H9 (cell line): Measurements from ENCODE around the gene NPC1. TPM values are rescaled to one million over a fixed set of nuclear protein-coding genes. Genes with fewer than 3 reads are reported as not detected.
A peak's percentile ranks its signal among the peaks of the same experiment; 100 is the strongest.

Experiments used
- DNase-seq: peaks from one replicate; pipeline ENCODE4 v3.0.0-alpha.2; 2017
- H2AFZ ChIP-seq: one replicate; pipeline ENCODE4 v1.6.1; 2013; ENCODE audit warnings: mild to moderate bottlenecking, low read length, control low read depth, moderate library complexity
- H2AK5ac ChIP-seq: 2 replicates; pipeline ENCODE4 v1.6.1; 2013; ENCODE audit warnings: low read length, control low read depth, mixed read lengths; ENCODE audit not compliant: insufficient read length
- H2BK120ac ChIP-seq: one replicate; pipeline ENCODE4 v1.6.1; 2013; ENCODE audit warnings: low read depth, mild to moderate bottlenecking, low read length, control low read depth, inconsistent platforms; ENCODE audit not compliant: poor library complexity, severe bottlenecking
- H2BK12ac ChIP-seq: 2 replicates; pipeline ENCODE4 v1.6.1; 2013; ENCODE audit warnings: low read length, control low read depth, mixed read lengths, low read depth; ENCODE audit not compliant: insufficient read length
- H2BK15ac ChIP-seq: 2 replicates; pipeline ENCODE4 v1.6.1; 2013; ENCODE audit warnings: low read depth, low read length, control low read depth
- H2BK20ac ChIP-seq: one replicate; pipeline ENCODE4 v1.6.1; 2013; ENCODE audit warnings: low read depth, mild to moderate bottlenecking, low read length, control low read depth, inconsistent platforms; ENCODE audit not compliant: poor library complexity, severe bottlenecking
- H2BK5ac ChIP-seq: 2 replicates; pipeline ENCODE4 v1.6.1; 2013; ENCODE audit warnings: low read length, control low read depth, mixed read lengths; ENCODE audit not compliant: insufficient read length
- H3K14ac ChIP-seq: 2 replicates; pipeline ENCODE4 v1.6.1; 2013; ENCODE audit warnings: low read length, control low read depth; ENCODE audit not compliant: insufficient read depth
- H3K18ac ChIP-seq: 2 replicates; pipeline ENCODE4 v1.6.1; 2013; ENCODE audit warnings: low read depth, mild to moderate bottlenecking, mixed read lengths, low read length, control low read depth; ENCODE audit not compliant: insufficient read length
- H3K23ac ChIP-seq: 2 replicates; pipeline ENCODE4 v1.6.1; 2013; ENCODE audit warnings: low read length, control low read depth, mixed read lengths, low read depth; ENCODE audit not compliant: insufficient read length
- H3K23me2 ChIP-seq: 2 replicates; pipeline ENCODE4 v1.6.1; 2013; ENCODE audit warnings: low read depth, mild to moderate bottlenecking, mixed read lengths, low read length, control low read depth; ENCODE audit not compliant: insufficient read length, poor library complexity, severe bottlenecking
- H3K27ac ChIP-seq: 2 replicates; pipeline ENCODE4 v1.5.1; 2013; ENCODE audit warnings: low read length, control low read depth, mixed read lengths, low read depth; ENCODE audit not compliant: insufficient read length
- H3K27me3 ChIP-seq: 2 replicates; pipeline ENCODE4 v1.6.1; 2013; ENCODE audit warnings: low read length, control low read depth, inconsistent platforms; ENCODE audit not compliant: insufficient read depth
- H3K4ac ChIP-seq: 2 replicates; pipeline ENCODE4 v1.6.1; 2013; ENCODE audit warnings: low read depth, mild to moderate bottlenecking, control low read depth, inconsistent platforms, low read length, moderate library complexity
- H3K4me1 ChIP-seq: 2 replicates; pipeline ENCODE4 v1.6.1; 2013; ENCODE audit warnings: low read length, control low read depth, inconsistent platforms; ENCODE audit not compliant: insufficient read depth
- H3K4me2 ChIP-seq: 2 replicates; pipeline ENCODE4 v1.6.1; 2013; ENCODE audit warnings: low read length, control low read depth, mixed read lengths; ENCODE audit not compliant: insufficient read length, insufficient read depth
- H3K56ac ChIP-seq: 2 replicates; pipeline ENCODE4 v1.6.1; 2013; ENCODE audit warnings: low read depth, mild to moderate bottlenecking, mixed read lengths, low read length, control low read depth; ENCODE audit not compliant: insufficient read length
- H3K79me1 ChIP-seq: 2 replicates; pipeline ENCODE4 v1.6.1; 2013; ENCODE audit warnings: low read depth, mild to moderate bottlenecking, moderate library complexity, low read length, control low read depth, inconsistent platforms; ENCODE audit not compliant: insufficient read depth, poor library complexity, severe bottlenecking
- H3K79me2 ChIP-seq: 2 replicates; pipeline ENCODE4 v1.6.1; 2013; ENCODE audit warnings: low read length, control low read depth, inconsistent platforms; ENCODE audit not compliant: insufficient read depth
- H3K9ac ChIP-seq: 2 replicates; pipeline ENCODE4 v1.6.1; 2013; ENCODE audit warnings: low read length, control low read depth, mixed read lengths; ENCODE audit not compliant: insufficient read length; ENCODE audit errors: extremely low read depth
- H3K9me3 ChIP-seq: one replicate; pipeline ENCODE4 v1.6.1; 2013; ENCODE audit warnings: low read depth, low read length, inconsistent platforms; ENCODE audit not compliant: control insufficient read depth
- H3T11ph ChIP-seq: one replicate; pipeline ENCODE4 v1.6.1; 2013; ENCODE audit warnings: mild to moderate bottlenecking, low read length, control low read depth, inconsistent platforms
- H4K20me1 ChIP-seq: one replicate; pipeline ENCODE4 v1.6.1; 2013; ENCODE audit not compliant: control insufficient read depth, insufficient read length, insufficient read depth
- H4K5ac ChIP-seq: 2 replicates; pipeline ENCODE4 v1.6.1; 2013; ENCODE audit warnings: low read depth, mild to moderate bottlenecking, mixed read lengths, low read length, control low read depth; ENCODE audit not compliant: insufficient read length
- H4K8ac ChIP-seq: replicated peaks from 2 replicates; pipeline ENCODE4 v1.6.1; 2013; ENCODE audit warnings: low read length, control low read depth, mixed read lengths, low read depth; ENCODE audit not compliant: insufficient read length
- H4K91ac ChIP-seq: 2 replicates; pipeline ENCODE4 v1.6.1; 2013; ENCODE audit warnings: low read depth, mild to moderate bottlenecking, moderate library complexity, mixed read lengths, low read length, control low read depth; ENCODE audit not compliant: insufficient read length
- H3K27ac Mint-ChIP-seq, 3 experiments: 2 replicates in 2 of 3; 3 replicates in 1 of 3; pipeline ENCODE4 v1.8.0; 2020 to 2021; ENCODE audit warnings: mixed read lengths in 3 of 3, mild to moderate bottlenecking in 1 of 3, moderate library complexity in 1 of 3
- H3K27me3 Mint-ChIP-seq: 2 replicates; pipeline ENCODE4 v1.8.0; 2021; ENCODE audit warnings: low read depth, mild to moderate bottlenecking, moderate library complexity, mixed read lengths
- H3K36me3 Mint-ChIP-seq, 3 experiments: 2 replicates in 2 of 3; 3 replicates in 1 of 3; pipeline ENCODE4 v1.8.0; 2020 to 2021; ENCODE audit warnings: low read depth in 3 of 3, mixed read lengths in 3 of 3; ENCODE audit not compliant: insufficient read depth in 1 of 3
- H3K4me1 Mint-ChIP-seq, 2 experiments: 2 replicates each; pipeline ENCODE4 v1.8.0; 2020; ENCODE audit warnings: mixed read lengths in 2 of 2
- H3K4me3 Mint-ChIP-seq, 2 experiments: 2 replicates in 1 of 2; 3 replicates in 1 of 2; pipeline ENCODE4 v1.8.0; 2020 to 2021; ENCODE audit warnings: mild to moderate bottlenecking in 2 of 2, mixed read lengths in 2 of 2, moderate library complexity in 1 of 2
- H3K9me3 Mint-ChIP-seq, 2 experiments: 2 replicates in 1 of 2; 3 replicates in 1 of 2; pipeline ENCODE4 v1.8.0; 2020; ENCODE audit warnings: mild to moderate bottlenecking in 2 of 2, mixed read lengths in 2 of 2, moderate library complexity in 1 of 2
- WGBS: extraction: QIAGEN DNeasy Blood & Tissue Kit; methylation state at CpG from one replicate; pipeline ENCODE4 v1.1.7; 2013; ENCODE audit warnings: missing lambda C conversion rate, low lambda C conversion rate, mixed read lengths; ENCODE audit not compliant: insufficient read length; ENCODE audit errors: extremely low coverage; 5-methylcytosine and 5-hydroxymethylcytosine counted together
- total RNA-seq: library from RNA; stranded (reverse); gene quantifications from 2 replicates; pipeline ENCODE4 v1.2.1, GENCODE V29; 2021
- TF ChIP-seq, protein P1 (sequence below): fragments of 200-600 bp; sonication (generic); conservative IDR thresholded peaks from 3 replicates; pipeline ENCODE4 v1.8.0; 2021; ENCODE audit warnings: antibody characterized with exemption, mild to moderate bottlenecking

NPC1 gene
- total RNA-seq, 1 experiment from 2014 or later = 24.2 TPM

DNA sequence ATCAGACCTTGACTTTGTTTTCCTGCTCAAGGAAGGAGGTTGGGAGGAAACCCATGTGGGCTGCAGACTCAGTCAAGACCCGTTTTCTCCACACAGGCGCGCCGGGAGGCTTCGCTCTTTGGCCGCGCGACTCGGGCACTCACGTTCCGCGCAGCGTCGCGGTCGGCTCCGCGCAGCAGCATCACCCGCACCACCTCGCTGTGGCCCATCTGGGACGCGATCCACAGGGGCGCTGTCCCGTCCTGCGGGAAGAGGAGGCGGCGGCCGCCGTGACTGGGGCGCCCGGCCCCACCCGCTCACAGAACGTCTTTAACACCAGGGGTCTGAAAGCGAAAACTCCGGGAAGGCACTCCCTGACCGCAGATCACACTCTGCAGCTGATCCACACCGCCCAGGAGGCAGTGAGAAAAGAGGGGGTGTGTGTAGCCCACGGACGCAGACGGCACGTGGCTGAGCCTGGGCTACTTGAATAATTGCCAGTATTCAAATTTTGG, 33.1 kb upstream of the NPC1 start:
- Histone ChIP-seq H2BK5ac (no peak overlapping the region), H3K27me3 (peaks cover 7% of the 10 kb centered on the region; the same call in 1 of the 2 replicates), H3K14ac (peak overlapping the region; percentile 80), H2BK15ac (no peak overlapping the region; the same call in 1 of the 2 replicates), H3T11ph (no peak overlapping the region), H3K4me1 (no peaks in the 10 kb centered on the region; the same call in 1 of the 2 replicates), H3K23me2 (peaks cover 12% of the 10 kb centered on the region), H3K79me1 (no peaks in the 10 kb centered on the region), H3K23ac (no peak overlapping the region), H3K18ac (peak overlapping the region; percentile 81), H3K4ac (no peak overlapping the region), H2BK120ac (no peak overlapping the region), H3K27ac (no peak overlapping the region), H2BK20ac (no peak overlapping the region), H3K56ac (no peak overlapping the region), H2BK12ac (no peak overlapping the region), H3K9me3 (no peaks in the 10 kb centered on the region), H3K9ac (peak overlapping the region; percentile 55), H4K20me1 (no peaks in the 10 kb centered on the region), H2AK5ac (no peak overlapping the region), H4K5ac (no peak overlapping the region), H4K91ac (no peak overlapping the region), H3K4me2 (peak overlapping the region; percentile 71), H3K79me2 (no peaks in the 10 kb centered on the region), H4K8ac (no peak overlapping the region), H2AFZ (no peak overlapping the region)
- peaks cover 7 to 24% of the 10 kb centered on the region in 2 experiments for H3K4me1 Mint-ChIP-seq
- no CpG with 5 or more reads among the region's 41 CpGs for WGBS
- DNase-seq = no peak
- peaks cover 53% of the 10 kb centered on the region for H3K27me3 Mint-ChIP-seq
- H3K9me3 Mint-ChIP-seq = no peaks in the 10 kb centered on the region
- H3K27ac Mint-ChIP-seq = no peak overlapping the region
- H3K4me3 Mint-ChIP-seq = peak overlapping the region; percentile 68 to 81
- TF ChIP-seq, protein P1, sequence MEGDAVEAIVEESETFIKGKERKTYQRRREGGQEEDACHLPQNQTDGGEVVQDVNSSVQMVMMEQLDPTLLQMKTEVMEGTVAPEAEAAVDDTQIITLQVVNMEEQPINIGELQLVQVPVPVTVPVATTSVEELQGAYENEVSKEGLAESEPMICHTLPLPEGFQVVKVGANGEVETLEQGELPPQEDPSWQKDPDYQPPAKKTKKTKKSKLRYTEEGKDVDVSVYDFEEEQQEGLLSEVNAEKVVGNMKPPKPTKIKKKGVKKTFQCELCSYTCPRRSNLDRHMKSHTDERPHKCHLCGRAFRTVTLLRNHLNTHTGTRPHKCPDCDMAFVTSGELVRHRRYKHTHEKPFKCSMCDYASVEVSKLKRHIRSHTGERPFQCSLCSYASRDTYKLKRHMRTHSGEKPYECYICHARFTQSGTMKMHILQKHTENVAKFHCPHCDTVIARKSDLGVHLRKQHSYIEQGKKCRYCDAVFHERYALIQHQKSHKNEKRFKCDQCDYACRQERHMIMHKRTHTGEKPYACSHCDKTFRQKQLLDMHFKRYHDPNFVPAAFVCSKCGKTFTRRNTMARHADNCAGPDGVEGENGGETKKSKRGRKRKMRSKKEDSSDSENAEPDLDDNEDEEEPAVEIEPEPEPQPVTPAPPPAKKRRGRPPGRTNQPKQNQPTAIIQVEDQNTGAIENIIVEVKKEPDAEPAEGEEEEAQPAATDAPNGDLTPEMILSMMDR = no peak
- no peaks in the 10 kb centered on the region for H3K36me3 Mint-ChIP-seq
